ENCODE results near the gene PEX14. TPM values are rescaled to one million over a fixed set of nuclear protein-coding genes. Genes with fewer than 3 reads are reported as not detected.

PEX14 gene
- total RNA-seq, 5 donors from 2014 or later (not counting 1 experiment from before 2014, with no cell fraction given) = 22.3 to 24.5 (median 22.7) TPM

DNA sequence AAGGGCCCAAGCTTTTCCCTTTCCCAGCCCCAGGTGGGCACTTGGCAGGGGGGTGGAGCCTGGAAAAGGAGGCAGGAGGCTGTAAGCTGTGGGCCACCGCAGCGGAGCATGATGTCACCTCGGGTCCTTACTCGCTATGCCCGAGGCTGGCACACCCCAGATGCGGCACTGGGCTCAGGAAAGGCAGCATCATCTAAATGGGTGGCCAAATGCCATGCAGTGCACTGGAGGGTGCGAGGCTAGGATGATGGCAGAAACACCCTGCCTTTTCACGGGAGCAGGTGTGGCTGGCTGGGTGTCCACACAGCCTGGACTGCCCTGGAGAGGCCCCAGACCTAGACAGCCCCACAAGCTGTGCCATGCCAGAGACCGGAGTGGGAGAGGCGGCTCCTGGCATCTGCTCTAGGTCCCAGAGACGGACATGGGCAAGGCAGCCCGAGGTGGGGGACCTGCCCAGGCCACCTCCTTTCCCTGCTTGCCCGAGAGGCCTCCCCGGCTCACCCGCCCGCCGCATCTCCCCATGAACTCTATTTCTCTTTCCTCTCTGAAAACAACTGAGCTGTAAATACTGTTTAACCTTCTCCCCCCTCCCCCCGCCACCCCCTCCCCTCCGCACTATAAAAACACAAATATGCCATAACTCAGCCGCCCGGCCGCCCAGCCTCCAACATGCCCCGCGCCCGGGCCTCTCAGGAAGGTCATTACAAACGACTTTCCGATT, 197.0 kb downstream of the PEX14 start:
- Mint-ChIP-seq H3K4me1 (peaks cover 2 to 8% (median 6%) of the 10 kb centered on the region in 3 donors), H3K27me3 (no peaks in the 10 kb centered on the region), H3K36me3 (no peaks in the 10 kb centered on the region), H3K27ac (no peak overlapping the region), H3K4me3 (no peak overlapping the region), H3K9me3 (no peaks in the 10 kb centered on the region)
- H3K27me3 ChIP-seq (replicated peaks in 1 of 2; ENCODE audit: control insufficient read depth in 2 of 2, extremely low read depth in 1 of 2, insufficient read depth in 2 of 2, low read length in 1 of 2) = no peaks in the 10 kb centered on the region
- no peaks in the 10 kb centered on the region for H3K9me3 ChIP-seq
- ChIA-PET CTCF (no interaction called here), POLR2A (no interaction called here)
- H3K4me1 ChIP-seq (ENCODE audit: control insufficient read depth in 1 of 2, extremely low read depth in 1 of 2, insufficient read depth in 2 of 2, low read length in 2 of 2) = peaks cover 0 to 2% of the 10 kb centered on the region in 2 experiments
- no peak overlapping the region for H3K27ac ChIP-seq (ENCODE audit: low read length)
- H3K36me3 ChIP-seq (ENCODE audit: control insufficient read depth in 2 of 2, extremely low read depth in 1 of 2, insufficient read depth in 1 of 2, low read length in 1 of 2) = no peaks in the 10 kb centered on the region
- H3K4me3 ChIP-seq (ENCODE audit: control insufficient read depth in 1 of 2, extremely low read depth in 1 of 2, low read length in 1 of 2) = no peak overlapping the region
- DNase-seq = no peak
- ATAC-seq (replicated peaks in 1 of 4) = no peak
- 91% methylated on average over 19 of the region's 27 CpGs for WGBS (ENCODE audit: insufficient coverage)

DNA sequence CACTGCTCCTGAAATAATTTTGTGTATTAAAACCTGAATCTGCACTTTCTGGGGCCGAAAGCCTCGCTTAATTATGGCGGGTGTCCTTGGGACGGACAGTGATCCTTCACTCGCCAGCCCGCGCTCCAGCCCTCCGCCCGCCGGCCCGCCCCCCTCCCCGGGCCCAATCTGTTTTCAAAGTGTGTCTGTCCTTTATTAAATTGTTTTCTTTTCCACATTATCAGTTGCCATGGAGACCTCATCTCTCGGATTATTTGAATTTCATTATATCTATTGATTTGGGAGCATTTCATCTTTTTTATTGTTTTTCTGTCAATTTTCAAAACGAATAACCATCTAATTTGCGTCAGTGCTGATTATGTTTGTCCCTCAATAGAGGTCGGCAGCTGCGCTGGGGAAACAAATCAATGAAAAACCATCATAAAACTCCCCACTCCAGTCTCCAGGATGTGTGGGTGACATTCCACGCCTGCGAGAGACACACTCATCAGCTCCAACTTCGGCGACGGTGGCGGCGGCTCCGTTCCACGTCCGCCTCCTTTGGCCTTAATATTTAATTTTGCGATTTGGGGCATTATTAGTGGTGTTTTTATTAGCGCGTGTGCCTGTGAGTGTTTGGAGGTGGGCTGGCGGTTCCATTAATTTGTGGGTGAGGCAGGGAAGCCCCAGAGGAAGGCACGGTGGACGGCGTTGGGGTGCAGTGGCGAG, 197.7 kb downstream of the PEX14 start:
- no peaks in the 10 kb centered on the region for H3K9me3 Mint-ChIP-seq
- H3K9me3 ChIP-seq = no peaks in the 10 kb centered on the region
- WGBS (ENCODE audit: insufficient coverage) = 95% methylated on average over 21 of the region's 35 CpGs
- no peaks in the 10 kb centered on the region for H3K36me3 ChIP-seq (ENCODE audit: control insufficient read depth in 2 of 2, extremely low read depth in 1 of 2, insufficient read depth in 1 of 2, low read length in 1 of 2)
- no peak overlapping the region for H3K27ac ChIP-seq (ENCODE audit: low read length)
- peaks cover 2 to 12% (median 6%) of the 10 kb centered on the region in 3 donors for H3K4me1 Mint-ChIP-seq
- DNase-seq = no peak
- no peak overlapping the region for H3K27ac Mint-ChIP-seq
- H3K4me3 ChIP-seq (ENCODE audit: control insufficient read depth in 1 of 2, extremely low read depth in 1 of 2, low read length in 1 of 2) = no peak overlapping the region
- H3K4me1 ChIP-seq (ENCODE audit: control insufficient read depth in 1 of 2, extremely low read depth in 1 of 2, insufficient read depth in 2 of 2, low read length in 2 of 2) = peaks cover 0 to 5% of the 10 kb centered on the region in 2 experiments
- ATAC-seq (replicated peaks in 1 of 4) = no peak
- POLR2A ChIA-PET = no interaction called here
- H3K27me3 Mint-ChIP-seq = no peaks in the 10 kb centered on the region
- CTCF ChIA-PET = no interaction called here
- no peaks in the 10 kb centered on the region for H3K36me3 Mint-ChIP-seq
- H3K27me3 ChIP-seq (replicated peaks in 1 of 2; ENCODE audit: control insufficient read depth in 2 of 2, extremely low read depth in 1 of 2, insufficient read depth in 2 of 2, low read length in 1 of 2) = no peaks in the 10 kb centered on the region
- no peak overlapping the region for H3K4me3 Mint-ChIP-seq

DNA sequence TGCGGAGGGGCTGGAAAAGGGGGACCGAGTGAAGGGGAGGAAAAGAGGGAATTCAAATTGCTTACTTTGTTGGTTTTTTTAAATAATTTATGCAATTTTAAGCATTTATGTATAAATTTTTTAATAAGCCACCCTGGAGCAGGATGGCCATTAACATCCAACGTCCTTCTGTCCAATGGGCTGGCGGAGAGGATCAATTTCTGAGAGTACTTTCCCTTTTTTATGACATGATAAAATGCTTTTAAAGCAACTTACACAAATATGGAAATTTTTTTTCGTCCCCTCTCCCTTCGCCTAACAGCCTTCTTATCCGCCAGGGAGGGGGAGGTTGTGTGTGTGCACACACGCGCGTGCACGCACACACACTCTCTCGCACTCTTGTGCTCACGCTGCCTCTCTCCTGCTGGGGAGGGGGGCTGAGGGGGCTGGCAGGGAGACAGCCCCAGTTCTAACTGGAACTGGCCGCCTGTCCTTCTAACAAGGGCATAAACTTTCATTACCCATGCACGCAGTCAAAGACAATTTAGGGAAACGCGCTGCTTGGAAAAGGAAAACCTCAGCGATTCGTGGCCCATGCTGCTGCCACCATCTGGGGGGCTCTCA, 198.5 kb downstream of the PEX14 start:
- Histone ChIP-seq H3K36me3 (ENCODE audit: control insufficient read depth in 2 of 2, extremely low read depth in 1 of 2, insufficient read depth in 1 of 2, low read length in 1 of 2) (no peaks in the 10 kb centered on the region), H3K9me3 (no peaks in the 10 kb centered on the region), H3K27me3 (replicated peaks in 1 of 2; ENCODE audit: control insufficient read depth in 2 of 2, extremely low read depth in 1 of 2, insufficient read depth in 2 of 2, low read length in 1 of 2) (no peaks in the 10 kb centered on the region), H3K4me1 (ENCODE audit: control insufficient read depth in 1 of 2, extremely low read depth in 1 of 2, insufficient read depth in 2 of 2, low read length in 2 of 2) (peaks cover 0 to 6% of the 10 kb centered on the region in 2 experiments), H3K27ac (ENCODE audit: low read length) (no peak overlapping the region), H3K4me3 (ENCODE audit: control insufficient read depth in 1 of 2, extremely low read depth in 1 of 2, low read length in 1 of 2) (no peak overlapping the region)
- Mint-ChIP-seq H3K4me1 (peaks cover 2 to 12% (median 6%) of the 10 kb centered on the region in 3 donors), H3K36me3 (no peaks in the 10 kb centered on the region), H3K27me3 (no peaks in the 10 kb centered on the region), H3K4me3 (no peak overlapping the region), H3K27ac (no peak overlapping the region), H3K9me3 (no peaks in the 10 kb centered on the region)
- ATAC-seq (replicated peaks in 1 of 4) (no peak), DNase-seq (no peak)
- 96% methylated on average over 5 of the region's 19 CpGs for WGBS (ENCODE audit: insufficient coverage)
- CTCF ChIA-PET = no interaction called here
- POLR2A ChIA-PET = no interaction called here

DNA sequence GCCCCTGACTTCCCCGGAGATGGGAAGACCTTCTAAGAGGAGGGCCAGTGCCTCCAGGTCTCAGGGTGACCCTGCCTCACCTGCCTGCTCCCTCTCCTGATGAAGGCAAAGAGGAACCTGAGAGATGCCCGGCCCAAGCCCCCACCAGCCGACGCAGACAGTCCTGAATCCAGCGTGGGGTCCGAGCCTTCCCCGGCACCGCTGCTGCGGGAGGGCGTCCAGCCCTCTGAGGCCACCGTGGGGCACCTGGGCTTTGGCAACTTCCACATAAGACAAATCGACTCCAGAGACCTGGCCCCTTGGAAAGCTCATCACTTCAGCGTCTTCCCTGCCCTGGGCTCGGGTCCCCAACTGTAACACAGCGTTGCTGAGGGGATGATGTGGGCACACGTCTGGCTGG, 199.5 kb downstream of the PEX14 start:
- Histone ChIP-seq H3K27ac (ENCODE audit: low read length) (no peak overlapping the region), H3K36me3 (ENCODE audit: control insufficient read depth in 2 of 2, extremely low read depth in 1 of 2, insufficient read depth in 1 of 2, low read length in 1 of 2) (no peaks in the 10 kb centered on the region), H3K27me3 (replicated peaks in 1 of 2; ENCODE audit: control insufficient read depth in 2 of 2, extremely low read depth in 1 of 2, insufficient read depth in 2 of 2, low read length in 1 of 2) (no peaks in the 10 kb centered on the region), H3K4me3 (ENCODE audit: control insufficient read depth in 1 of 2, extremely low read depth in 1 of 2, low read length in 1 of 2) (no peak overlapping the region), H3K4me1 (ENCODE audit: control insufficient read depth in 1 of 2, extremely low read depth in 1 of 2, insufficient read depth in 2 of 2, low read length in 2 of 2) (peaks cover 0 to 6% of the 10 kb centered on the region in 2 experiments), H3K9me3 (no peaks in the 10 kb centered on the region)
- 96% methylated on average over 16 of the region's 16 CpGs for WGBS (ENCODE audit: insufficient coverage)
- no peak for ATAC-seq (replicated peaks in 1 of 4)
- no peak overlapping the region for H3K4me3 Mint-ChIP-seq
- ChIA-PET POLR2A (no interaction called here), CTCF (no interaction called here)
- H3K4me1 Mint-ChIP-seq = peaks cover 2 to 12% (median 6%) of the 10 kb centered on the region in 3 donors
- H3K27ac Mint-ChIP-seq = no peak overlapping the region
- DNase-seq = no peak
- H3K36me3 Mint-ChIP-seq = no peaks in the 10 kb centered on the region
- no peaks in the 10 kb centered on the region for H3K27me3 Mint-ChIP-seq
- H3K9me3 Mint-ChIP-seq = no peaks in the 10 kb centered on the region

DNA sequence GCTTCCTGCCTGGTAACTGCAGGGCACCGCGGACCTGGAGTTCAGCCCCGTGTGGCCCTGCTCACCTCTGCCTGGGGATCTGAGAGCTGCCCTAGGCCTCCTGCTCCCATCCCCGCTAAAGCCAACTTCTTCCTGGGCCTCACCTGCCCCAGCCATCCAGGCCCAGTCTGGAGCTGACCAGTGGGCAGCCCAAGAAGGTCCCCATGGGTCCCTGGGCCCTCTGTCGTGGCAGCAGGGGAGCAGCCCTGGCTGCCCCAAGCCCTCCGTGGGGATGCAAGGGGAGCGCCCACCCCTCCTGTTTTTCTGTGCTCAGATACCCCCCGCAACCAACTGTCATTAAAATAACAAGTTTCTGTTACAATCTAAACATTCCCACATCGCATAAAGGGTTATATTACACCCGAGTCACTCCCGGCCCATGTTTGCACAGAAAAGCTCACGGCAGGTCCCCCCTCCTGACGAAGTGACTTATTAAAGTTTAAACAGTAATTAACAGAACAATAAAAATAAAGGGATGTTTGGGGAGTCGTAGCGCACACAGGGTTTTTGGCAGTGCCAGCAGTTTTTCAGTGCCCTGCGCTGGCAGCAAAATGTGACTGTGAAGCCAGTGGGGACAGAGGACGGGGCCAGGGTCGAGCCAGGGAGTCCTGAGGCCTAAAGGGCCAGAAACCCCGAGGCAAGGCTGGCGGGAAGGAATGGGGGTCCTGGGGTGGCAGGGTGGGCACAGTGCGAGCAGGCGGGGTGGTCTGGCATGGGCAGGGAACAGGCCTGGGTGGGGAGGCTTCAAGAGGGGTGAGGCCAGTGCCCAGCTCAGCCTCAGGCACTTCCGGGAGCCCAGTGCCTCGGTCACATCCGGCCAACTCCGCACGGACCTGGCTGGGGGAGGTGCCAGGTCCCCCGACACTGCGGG, 200.2 kb downstream of the PEX14 start:
- ChIA-PET POLR2A (no interaction called here), CTCF (no interaction called here)
- ATAC-seq (replicated peaks in 1 of 4) (no peak), DNase-seq (no peak)
- Histone ChIP-seq H3K27me3 (replicated peaks in 1 of 2; ENCODE audit: control insufficient read depth in 2 of 2, extremely low read depth in 1 of 2, insufficient read depth in 2 of 2, low read length in 1 of 2) (no peaks in the 10 kb centered on the region), H3K9me3 (no peaks in the 10 kb centered on the region), H3K27ac (ENCODE audit: low read length) (no peak overlapping the region), H3K4me3 (ENCODE audit: control insufficient read depth in 1 of 2, extremely low read depth in 1 of 2, low read length in 1 of 2) (no peak overlapping the region), H3K36me3 (ENCODE audit: control insufficient read depth in 2 of 2, extremely low read depth in 1 of 2, insufficient read depth in 1 of 2, low read length in 1 of 2) (no peaks in the 10 kb centered on the region), H3K4me1 (ENCODE audit: control insufficient read depth in 1 of 2, extremely low read depth in 1 of 2, insufficient read depth in 2 of 2, low read length in 2 of 2) (peaks cover 0 to 12% of the 10 kb centered on the region in 2 experiments)
- Mint-ChIP-seq H3K27me3 (no peaks in the 10 kb centered on the region), H3K27ac (no peak overlapping the region), H3K4me1 (peaks cover 2 to 12% (median 9%) of the 10 kb centered on the region in 3 donors), H3K36me3 (no peaks in the 10 kb centered on the region), H3K4me3 (no peak overlapping the region), H3K9me3 (no peaks in the 10 kb centered on the region)
- 95% methylated on average over 22 of the region's 29 CpGs for WGBS (ENCODE audit: insufficient coverage)

DNA sequence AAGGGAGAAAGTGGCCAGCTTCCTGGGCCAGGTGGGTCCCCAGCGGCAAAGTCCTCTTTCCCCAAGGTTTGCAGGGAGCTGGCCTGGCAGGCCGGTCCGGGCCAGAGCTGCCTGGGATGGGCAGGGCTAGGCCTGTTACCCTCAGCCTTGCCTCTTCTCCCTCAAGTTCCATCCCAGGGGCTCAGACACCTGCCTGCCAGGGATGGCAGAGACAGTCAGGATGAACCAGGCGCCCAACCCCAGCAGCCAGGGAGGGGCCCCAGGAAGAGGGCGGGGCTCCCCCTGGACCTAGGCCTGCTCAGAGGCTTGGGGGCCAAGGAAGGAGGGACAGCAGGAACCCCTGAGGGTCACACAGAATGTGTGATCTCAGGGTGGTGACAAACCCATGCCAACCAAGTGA, 201.1 kb downstream of the PEX14 start:
- Mint-ChIP-seq H3K27me3 (no peaks in the 10 kb centered on the region), H3K9me3 (no peaks in the 10 kb centered on the region), H3K36me3 (no peaks in the 10 kb centered on the region), H3K4me1 (peaks cover 2 to 12% (median 9%) of the 10 kb centered on the region in 3 donors), H3K4me3 (no peak overlapping the region), H3K27ac (no peak overlapping the region)
- Histone ChIP-seq H3K9me3 (no peaks in the 10 kb centered on the region), H3K36me3 (ENCODE audit: control insufficient read depth in 2 of 2, extremely low read depth in 1 of 2, insufficient read depth in 1 of 2, low read length in 1 of 2) (no peaks in the 10 kb centered on the region), H3K4me1 (ENCODE audit: control insufficient read depth in 1 of 2, extremely low read depth in 1 of 2, insufficient read depth in 2 of 2, low read length in 2 of 2) (peaks cover 0 to 10% of the 10 kb centered on the region in 2 experiments), H3K27ac (ENCODE audit: low read length) (no peak overlapping the region), H3K27me3 (replicated peaks in 1 of 2; ENCODE audit: control insufficient read depth in 2 of 2, extremely low read depth in 1 of 2, insufficient read depth in 2 of 2, low read length in 1 of 2) (no peaks in the 10 kb centered on the region), H3K4me3 (ENCODE audit: control insufficient read depth in 1 of 2, extremely low read depth in 1 of 2, low read length in 1 of 2) (no peak overlapping the region)
- ATAC-seq (replicated peaks in 1 of 4) (no peak), DNase-seq (no peak)
- 96% methylated on average over 3 of the region's 5 CpGs for WGBS (ENCODE audit: insufficient coverage)
- CTCF ChIA-PET = no interaction called here
- POLR2A ChIA-PET = no interaction called here

All from T-cell (primary cell).